T1000 (cell line): ENCODE data around the gene TMEM254.
"Not testable (repeated sequence)": the region's sequence is repeated elsewhere in the genome, so short reads cannot be mapped to it uniquely, and the experiment has no call there.

Experiments
- DNase-seq: peaks from one replicate; lab custom pipeline; 2025; ENCODE audit warnings: mixed read lengths; lab: John Stamatoyannopoulos, UW

The TMEM254 gene

DNA sequence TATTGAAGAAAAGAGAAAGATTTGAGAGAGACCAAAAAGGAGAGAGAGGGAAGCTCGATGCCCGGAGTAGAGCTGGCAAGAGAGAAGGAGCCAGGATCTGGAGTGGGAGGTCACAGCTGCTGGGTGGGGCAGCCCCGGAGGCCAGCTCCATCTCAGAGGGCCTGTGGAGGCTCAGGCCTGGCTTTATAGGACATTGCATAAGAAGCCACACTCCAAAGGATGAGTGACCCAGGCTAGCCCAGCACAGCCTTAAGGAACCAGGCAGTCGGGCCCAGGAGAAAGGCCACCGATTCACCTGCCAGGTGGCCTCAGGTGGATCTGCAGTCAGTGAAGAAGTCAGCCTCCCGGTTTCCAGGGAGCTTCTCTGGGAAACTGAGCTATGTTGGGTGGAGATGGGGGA is 54.7 kb downstream of the TMEM254 start:
- DNase-seq = no peak

DNA sequence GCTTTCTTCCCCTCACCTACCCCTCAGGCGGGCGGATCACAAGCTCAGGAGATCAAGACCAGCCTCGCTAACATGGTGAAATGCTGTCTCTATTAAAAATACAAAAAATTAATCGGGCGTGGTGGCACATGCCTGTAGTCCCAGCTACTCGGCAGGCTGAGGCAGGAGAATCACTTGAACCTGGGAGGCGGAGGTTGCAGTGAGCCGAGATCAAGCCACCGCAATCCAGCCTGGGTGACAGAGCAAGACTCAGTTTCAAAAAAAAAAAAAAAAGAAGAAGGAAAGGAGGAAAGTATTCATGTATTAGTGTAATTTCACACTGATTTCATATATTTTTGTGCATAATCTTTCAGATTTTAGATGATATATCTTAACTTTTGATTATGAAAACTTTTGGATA is 55.2 kb downstream of the TMEM254 start:
- not testable (repeated sequence) for DNase-seq

DNA sequence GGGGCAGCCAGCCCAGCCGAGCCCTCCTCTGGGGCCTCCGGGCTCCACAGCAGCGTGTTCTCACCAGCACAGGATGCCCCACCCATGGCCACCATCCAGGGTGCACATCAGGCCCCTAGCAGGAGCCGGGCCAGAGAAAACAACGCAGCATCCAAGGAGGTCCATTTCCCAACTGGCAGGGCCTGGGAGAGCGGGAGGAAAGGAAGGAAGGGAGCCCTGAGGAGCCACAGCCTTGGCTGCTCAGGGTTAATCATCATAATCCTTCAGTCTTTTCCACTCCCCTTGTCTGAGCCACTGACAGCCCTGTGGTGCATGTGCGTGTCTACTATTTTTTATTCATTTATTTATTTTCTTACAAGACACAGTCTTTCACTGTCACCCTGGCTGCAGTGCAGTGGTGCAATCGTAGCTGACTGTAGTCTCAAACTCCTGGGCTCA is 57.7 kb downstream of the TMEM254 start:
- DNase-seq = peak; percentile 75

DNA sequence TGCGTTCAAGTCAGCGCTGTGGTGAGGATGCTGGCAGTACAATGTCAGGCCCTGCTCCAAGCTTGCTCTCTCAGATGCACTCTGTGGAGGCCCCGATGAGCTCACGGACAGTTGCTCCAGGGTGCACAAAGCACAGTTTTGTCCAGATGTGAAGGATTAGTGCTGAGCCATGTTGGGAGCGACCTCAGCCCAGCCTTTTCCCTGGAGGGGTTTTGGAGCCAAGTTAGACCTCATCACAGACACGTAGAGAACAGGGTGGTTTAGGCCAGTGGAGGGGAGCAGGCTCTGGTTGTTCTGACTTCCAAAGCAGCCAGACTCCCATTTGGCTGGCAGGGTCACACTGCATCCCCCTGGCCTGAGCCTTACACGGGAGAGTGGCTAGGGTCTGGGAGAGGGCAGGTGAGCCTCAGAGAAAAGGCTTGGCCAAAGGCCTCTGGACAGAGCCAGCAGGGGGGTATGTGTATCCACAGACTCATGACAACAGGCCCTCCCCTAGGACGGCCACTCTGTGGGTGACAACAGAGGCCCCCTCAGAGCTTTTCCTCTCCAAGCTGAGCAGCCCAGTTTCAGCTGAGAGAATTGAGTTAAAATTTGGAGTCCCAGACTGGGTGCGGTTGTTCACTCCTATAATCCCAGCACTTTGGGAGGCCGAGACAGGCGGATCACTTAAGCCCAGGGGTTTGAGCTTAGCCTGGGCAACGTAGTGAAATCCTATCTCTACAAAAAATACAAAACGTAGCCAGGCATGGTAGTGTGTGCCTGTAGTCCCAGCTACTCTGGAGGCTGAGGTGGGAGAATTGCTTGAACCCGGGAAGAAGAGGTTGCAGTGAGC is 58.8 kb downstream of the TMEM254 start:
- no peak for DNase-seq

DNA sequence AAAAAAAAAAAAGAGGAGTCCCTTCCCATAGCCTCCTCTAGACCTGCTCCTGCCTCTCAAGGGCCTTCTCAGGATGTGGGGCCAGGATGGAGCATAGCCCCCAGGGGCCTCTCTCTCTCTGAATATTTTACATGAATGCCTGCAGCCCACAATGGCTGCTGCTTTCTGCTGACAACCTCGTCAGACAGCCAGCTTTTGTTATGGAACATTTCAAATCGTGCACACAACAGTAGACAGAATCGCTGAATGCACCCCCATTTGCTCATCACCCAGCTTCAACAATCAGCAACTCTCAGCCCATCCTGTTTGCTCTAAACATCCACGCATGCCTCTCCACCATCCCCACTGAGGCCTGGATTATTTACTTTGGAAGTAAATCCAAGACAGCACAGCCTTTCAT is 59.5 kb downstream of the TMEM254 start:
- no peak for DNase-seq

DNA sequence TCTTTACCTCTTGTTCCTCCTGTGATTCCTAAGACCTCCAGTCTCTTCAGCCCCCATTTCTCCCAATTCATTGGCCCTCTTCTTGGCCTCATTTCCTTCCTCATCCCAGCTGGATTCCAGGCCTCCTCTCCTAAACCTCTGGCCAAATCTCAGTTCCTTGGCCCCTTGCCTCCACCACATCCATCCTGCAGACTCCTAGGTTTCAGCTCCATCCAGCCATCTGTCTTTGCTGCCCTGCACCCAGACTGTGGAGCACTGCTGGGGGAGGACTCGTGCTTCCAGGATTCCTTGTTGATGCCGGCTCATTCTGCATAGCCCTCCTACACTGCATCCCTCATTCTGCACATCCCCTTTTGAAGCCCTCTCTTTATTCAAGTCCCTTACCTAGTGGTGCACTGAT is 60.8 kb downstream of the TMEM254 start:
- no peak for DNase-seq

DNA sequence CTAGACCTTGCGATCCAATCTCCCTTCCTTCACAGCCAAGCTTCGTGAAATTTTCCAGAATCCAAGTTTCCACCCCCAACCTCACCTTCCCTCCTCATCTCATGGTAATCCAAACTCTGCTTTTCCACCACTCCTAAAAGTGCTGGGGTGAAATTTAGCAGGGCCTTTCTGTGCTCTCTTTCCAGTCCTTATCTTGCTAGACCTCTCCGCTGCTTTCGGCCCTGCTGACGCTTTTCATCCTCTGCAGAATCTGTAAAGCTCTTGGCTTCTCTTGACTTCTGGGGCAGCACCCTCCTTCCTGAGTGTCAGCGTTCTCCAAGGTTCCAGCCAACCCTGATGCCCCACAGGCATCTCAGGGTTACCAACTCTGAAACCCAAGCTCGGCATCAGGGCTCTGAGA is 61.8 kb downstream of the TMEM254 start:
- DNase-seq = no peak

DNA sequence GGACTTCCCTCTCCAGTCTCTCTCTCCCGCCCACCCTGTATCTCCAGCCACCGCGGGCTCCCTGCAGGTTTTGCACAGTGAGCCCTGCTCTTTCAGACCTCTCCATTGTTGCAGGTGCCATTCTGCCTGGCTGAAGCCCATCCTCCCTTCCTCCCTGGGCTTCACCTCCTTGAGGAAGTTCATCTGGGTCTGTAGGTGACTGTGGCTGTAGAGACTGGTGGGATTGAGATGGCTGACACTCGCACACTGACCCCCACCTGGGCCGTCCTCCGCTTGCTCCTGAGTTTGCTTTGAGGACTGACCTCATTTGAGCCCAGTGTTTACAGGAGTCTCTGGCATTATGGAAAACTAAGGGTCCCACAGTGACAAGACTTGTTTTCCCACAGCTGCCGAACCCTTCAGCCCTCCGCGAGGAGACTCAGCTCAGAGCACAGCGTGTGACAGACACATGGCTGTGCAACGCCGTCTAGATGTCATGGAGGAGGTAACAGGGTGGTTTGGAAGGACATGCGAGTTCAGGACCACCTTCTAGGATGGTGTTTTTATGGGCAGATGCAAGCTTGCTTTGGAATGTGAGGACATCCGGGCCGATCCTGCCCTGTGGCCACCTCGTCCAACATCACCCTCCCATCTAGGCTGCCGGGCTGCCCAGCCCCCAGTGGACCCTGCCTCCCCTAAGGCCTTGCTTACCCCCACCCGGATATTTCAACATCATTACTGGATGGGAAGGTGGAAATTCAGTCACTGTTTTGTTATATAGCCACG is 63.4 kb downstream of the TMEM254 start:
- no peak for DNase-seq
